ENCODE measurements around the gene PCSK5.

Gene PCSK5

DNA sequence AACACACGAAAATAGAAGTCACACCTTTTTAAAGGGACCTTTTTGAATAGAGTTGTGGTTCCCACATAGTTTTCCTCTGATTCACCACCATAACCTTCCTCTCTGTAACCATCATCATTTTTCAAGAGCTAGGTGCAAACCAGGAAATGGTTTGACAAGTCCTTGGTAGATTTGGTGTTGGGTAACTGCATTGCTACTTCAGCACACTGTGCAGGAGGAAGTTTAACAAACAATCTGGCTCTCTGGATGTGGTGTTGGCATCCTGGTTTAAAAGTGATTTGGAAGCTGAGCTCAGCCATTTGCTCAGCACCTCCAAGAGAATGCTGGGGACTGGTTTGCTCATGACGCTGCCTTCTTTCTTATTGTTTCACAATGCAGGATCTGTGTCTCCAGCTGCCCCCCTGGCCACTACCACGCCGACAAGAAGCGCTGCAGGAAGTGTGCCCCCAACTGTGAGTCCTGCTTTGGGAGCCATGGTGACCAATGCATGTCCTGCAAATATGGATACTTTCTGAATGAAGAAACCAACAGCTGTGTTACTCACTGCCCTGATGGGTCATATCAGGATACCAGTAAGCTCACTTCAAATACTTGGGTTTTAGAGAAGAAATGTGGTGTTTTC, 290.7 kb downstream of the PCSK5 start:
- DNase-seq (ENCODE audit: low spot score): no peak
- in situ Hi-C loops (cut with MboI; ENCODE audit: low sequenced_read_pairs, unreplicated experiment): no loop called here
- TF ChIP-seq, protein P1, sequence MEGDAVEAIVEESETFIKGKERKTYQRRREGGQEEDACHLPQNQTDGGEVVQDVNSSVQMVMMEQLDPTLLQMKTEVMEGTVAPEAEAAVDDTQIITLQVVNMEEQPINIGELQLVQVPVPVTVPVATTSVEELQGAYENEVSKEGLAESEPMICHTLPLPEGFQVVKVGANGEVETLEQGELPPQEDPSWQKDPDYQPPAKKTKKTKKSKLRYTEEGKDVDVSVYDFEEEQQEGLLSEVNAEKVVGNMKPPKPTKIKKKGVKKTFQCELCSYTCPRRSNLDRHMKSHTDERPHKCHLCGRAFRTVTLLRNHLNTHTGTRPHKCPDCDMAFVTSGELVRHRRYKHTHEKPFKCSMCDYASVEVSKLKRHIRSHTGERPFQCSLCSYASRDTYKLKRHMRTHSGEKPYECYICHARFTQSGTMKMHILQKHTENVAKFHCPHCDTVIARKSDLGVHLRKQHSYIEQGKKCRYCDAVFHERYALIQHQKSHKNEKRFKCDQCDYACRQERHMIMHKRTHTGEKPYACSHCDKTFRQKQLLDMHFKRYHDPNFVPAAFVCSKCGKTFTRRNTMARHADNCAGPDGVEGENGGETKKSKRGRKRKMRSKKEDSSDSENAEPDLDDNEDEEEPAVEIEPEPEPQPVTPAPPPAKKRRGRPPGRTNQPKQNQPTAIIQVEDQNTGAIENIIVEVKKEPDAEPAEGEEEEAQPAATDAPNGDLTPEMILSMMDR (IDR thresholded peaks at IDR 0.05; ENCODE audit: borderline replicate concordance, control extremely low read depth, extremely low read depth, insufficient read depth, missing control alignments): no peak

DNA sequence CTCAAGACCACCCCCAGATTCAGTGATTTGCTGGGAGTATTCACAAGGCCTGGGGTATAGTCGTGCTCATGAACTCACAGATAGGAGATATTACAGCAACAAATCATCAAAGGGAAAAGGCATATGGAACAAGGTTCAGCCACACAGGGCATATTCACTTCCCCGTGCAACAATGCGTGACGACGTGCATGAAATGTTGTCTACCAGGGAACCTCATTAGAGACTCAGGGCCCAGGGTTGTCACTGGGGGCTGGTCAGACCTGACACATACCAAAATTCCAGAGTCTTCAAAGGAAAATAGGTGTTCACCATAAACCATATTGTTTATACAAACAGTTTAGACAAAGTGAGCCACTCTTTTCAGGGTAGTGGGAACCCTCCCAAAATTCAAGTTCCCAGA, 291.3 kb downstream of the PCSK5 start:
- in situ Hi-C loops (cut with MboI; ENCODE audit: low sequenced_read_pairs, unreplicated experiment): no loop called here
- TF ChIP-seq, protein P1 (IDR thresholded peaks at IDR 0.05; ENCODE audit: borderline replicate concordance, control extremely low read depth, extremely low read depth, insufficient read depth, missing control alignments): no peak
- no peak for DNase-seq (ENCODE audit: low spot score)

DNA sequence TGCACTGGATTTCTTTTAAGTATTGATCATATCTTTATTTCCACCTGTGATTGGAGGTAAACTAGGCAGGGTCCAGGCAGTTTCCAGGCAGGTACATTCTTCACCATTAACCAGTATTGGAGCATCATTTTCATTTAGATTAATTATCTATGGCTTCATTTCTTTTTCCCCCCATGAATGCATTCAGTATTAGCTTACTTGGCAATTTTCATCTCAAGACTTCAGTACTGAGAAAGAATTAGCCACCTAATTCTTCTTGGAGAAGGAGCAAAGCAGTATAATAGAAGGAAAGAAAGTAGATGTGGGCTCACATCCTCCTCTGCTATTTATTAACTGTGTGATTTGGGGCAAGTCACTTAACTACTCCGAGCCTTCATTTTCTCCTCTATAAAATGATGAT, 295.0 kb downstream of the PCSK5 start:
- in situ Hi-C loops (cut with MboI; ENCODE audit: low sequenced_read_pairs, unreplicated experiment): no loop called here
- no peak for DNase-seq (ENCODE audit: low spot score)
- TF ChIP-seq, protein P1 (IDR thresholded peaks at IDR 0.05; ENCODE audit: borderline replicate concordance, control extremely low read depth, extremely low read depth, insufficient read depth, missing control alignments): no peak

DNA sequence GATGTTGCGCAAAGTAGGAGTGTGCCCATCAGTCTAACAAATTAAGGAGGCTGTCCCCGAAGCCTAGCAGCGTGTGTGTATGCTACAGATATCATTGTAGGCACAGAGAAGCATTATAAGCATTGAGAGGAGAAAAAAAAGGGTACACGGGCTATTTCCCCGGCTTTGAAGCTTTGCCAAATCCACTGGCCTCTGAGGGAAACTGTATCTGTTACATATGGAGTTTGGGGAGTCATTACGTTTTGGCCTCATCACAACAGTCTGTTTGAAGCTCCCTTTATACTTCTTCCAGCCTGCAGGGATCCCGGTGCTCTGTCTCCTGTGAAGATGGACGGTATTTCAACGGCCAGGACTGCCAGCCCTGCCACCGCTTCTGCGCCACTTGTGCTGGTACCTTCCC, 297.8 kb downstream of the PCSK5 start:
- DNase-seq (ENCODE audit: low spot score): no peak
- in situ Hi-C loops (cut with MboI; ENCODE audit: low sequenced_read_pairs, unreplicated experiment): no loop called here
- TF ChIP-seq, protein P1 (IDR thresholded peaks at IDR 0.05; ENCODE audit: borderline replicate concordance, control extremely low read depth, extremely low read depth, insufficient read depth, missing control alignments): no peak

DNA sequence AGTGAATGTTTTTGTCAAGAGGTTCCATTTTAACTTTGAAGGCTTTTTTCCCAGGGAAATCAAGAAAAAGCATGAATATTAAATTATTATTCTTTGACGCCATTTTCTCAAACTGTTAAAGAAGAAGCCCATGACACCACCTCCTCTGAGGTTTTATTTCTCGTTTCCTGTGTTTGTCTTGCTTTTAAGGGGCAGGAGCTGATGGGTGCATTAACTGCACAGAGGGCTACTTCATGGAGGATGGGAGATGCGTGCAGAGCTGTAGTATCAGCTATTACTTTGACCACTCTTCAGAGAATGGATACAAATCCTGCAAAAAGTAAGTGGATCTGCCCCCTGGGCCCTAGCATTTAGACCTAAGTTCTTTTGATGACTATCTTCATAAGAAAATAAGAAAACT, 298.4 kb downstream of the PCSK5 start:
- DNase-seq (ENCODE audit: low spot score): no peak
- in situ Hi-C loops (cut with MboI; ENCODE audit: low sequenced_read_pairs, unreplicated experiment): no loop called here
- TF ChIP-seq, protein P1 (IDR thresholded peaks at IDR 0.05; ENCODE audit: borderline replicate concordance, control extremely low read depth, extremely low read depth, insufficient read depth, missing control alignments): no peak

DNA sequence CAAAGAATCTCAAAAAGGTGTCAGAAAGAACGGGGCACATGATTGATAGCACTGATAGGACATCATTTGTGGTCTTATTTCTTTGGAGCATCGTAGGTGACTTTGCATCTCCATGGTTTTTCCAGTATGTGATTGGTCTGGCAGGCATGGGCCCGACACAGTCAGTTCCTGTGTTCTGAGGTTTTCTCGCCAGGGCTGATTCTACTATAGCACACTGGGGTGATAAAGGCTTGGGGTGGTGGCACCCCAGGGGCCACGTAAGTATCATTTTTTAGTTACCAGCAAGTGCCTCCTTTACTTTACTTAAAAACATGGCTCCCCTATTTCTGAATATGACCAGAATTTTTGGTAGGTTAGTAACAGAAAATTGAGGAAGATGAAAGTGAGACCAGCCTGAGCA, 301.0 kb downstream of the PCSK5 start:
- TF ChIP-seq, protein P1 (IDR thresholded peaks at IDR 0.05; ENCODE audit: borderline replicate concordance, control extremely low read depth, extremely low read depth, insufficient read depth, missing control alignments): no peak
- DNase-seq (ENCODE audit: low spot score): no peak
- in situ Hi-C loops (cut with MboI; ENCODE audit: low sequenced_read_pairs, unreplicated experiment): no loop called here

All from GM13976 (cell line).